HG03064 (cell line): ENCODE data around the gene RBMXL2.

Source experiments
- ATAC-seq: cut with Tn5 transposase; IDR thresholded peaks from one replicate; pipeline ENCODE4 v1.9.1; 2021; ENCODE audit warnings: low read depth; ENCODE audit not compliant: unreplicated experiment

Gene RBMXL2

DNA sequence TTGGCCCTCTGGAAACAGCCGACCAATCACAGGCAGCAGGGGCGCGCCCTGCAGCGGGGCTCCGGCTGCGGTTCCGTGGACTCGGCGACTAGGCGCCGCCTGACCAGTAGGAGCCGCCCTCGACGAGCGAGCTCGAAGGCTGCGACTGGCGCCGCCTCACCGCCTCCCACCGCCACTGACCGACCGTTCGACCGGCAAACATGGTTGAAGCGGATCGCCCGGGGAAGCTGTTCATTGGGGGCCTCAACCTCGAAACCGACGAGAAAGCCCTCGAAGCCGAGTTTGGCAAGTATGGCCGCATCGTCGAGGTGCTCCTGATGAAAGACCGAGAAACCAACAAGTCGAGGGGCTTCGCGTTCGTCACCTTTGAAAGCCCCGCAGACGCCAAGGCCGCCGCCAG is at the start of gene RBMXL2:
Gene RBMXL2 (plus strand): TSS at position 78 of the 400 bp plus-strand sequence. CDS start 123 bp downstream, at position 201.
- ATAC-seq, result no peak

DNA sequence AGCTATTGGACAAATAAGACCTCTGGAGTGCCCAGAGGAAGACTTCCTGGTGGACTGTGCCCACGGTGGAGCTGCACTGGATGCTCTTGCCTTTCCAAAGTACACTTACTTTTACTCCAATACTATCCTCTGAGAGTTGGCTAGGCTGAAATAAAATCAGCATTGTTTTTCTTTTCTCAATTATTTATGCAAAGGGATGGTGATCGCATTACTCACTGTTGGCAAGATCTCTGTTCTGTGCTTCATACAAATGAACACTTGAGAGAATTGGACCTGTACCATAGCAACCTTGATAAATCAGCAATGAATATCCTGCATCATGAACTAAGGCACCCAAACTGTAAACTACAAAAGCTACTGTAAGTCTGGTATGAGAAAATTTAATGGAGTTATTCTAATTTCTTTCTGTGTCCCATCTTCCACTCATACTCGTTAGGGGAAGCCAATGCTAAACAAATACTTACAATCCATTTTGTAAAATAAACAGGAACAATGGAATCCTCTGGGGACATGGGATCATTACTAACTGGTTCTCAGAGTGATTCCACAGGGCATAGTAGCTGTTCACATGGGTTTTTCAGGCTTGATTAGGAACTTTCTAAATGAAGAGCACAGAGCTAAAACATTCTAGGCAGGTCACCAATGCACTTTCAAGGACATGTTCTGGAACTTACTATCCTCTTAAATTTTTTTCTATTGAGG is 42.2 kb upstream of the RBMXL2 start:
- no peak for ATAC-seq

DNA sequence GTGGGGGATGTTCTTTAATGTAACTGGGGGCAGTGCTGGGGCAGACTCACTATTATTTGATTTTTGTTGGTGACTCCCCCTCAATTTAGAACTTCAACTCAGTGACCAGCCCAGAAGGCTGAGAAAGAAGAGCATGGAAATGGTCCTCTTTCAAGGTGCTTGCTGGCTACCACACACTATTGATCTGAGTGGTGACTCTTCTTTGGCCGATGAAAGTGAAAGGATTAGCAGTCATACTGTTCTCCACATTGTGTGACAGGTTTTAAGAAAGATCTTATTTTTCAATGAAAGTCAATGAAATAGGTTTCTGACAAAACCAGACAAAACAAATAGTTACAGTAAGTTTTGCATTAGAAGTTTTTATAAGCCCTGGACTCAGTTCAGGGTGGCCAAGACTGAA is 38.6 kb upstream of the RBMXL2 start:
- no peak for ATAC-seq

DNA sequence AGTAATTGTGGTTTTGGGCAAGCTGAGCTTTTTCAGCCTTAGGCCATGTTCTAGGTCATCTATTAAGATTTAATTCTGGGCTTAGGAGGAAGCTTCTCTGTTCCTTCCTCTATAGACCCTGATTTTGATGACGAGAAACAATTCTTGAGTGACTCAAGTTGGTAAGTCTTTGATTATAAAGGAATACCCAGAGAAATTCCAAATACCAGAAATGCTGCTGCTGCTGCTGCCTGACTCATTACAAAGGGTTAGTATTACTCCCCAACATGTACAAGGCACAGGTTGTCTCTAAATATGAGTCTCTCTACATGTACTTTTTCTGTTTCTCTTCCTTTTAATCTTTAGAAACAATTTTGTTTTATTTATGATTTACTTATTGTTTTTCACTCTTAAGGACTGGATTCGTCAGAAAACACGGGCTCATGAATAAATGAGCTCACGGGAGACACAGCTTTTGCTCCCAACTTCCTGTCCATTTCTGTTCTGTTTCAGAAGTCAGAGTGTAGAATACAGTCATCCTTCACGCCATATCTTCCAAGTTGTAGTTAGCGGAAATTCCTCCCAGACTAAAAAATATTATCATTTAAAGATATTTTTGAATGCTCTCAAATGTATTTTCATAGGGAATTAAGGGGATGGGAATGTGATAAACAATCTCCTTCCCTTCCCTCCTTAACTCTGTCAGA is 31.8 kb upstream of the RBMXL2 start:
- no peak for ATAC-seq

DNA sequence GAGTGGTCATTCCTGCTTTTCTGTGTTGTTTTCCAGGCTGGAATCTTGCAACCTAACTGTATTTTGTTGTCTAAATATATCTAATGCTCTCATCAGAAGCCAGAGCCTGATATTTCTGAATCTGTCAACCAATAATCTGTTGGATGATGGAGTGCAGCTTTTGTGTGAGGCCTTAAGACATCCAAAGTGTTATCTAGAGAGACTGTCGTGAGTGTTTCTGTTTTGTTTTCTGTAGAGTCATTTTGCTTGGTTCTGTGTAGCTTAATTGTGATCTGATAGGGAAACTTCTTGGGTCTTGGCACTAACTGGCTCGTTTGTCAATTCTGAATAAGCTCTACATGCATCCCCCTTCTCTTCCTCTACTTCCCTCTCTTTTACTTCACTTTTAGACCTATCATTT is 31.2 kb upstream of the RBMXL2 start:
- no peak for ATAC-seq

DNA sequence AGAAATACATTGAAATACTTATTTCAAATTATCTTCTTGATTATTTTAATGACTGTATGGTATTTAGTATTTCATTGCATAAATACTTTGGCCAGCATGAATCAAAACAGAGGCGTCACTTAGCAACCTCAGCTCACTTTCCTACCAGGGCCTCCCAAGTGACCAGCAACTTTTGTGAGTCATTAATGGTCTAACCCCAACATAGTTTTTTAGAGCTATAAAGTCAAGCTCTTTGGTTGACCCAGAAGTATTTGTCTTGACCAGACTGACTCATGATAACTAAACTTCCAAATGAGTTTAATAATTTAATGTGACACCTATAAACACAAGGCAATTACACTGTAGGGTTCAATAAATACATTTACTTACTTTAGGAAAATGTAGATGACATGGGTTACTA is 27.9 kb upstream of the RBMXL2 start:
- ATAC-seq, result no peak

DNA sequence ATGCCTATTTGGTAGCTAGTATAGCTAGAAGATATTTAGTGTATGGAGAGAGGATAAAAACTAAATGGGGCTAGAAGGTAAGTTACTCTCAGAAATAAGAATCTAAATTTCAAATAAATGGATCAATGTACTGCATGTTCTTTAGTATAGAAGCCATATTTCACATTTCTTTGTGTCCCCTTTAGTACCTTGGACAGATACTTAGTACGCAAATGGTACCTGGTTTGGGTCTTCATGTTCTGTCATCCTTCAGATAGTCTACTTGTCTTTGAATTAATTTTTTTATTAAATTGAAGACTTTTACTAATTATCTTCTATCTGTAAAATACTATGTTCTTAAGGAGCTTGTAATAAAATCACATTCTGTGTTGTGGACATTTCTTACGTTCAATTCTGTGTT is 26.3 kb upstream of the RBMXL2 start:
- ATAC-seq, result no peak

DNA sequence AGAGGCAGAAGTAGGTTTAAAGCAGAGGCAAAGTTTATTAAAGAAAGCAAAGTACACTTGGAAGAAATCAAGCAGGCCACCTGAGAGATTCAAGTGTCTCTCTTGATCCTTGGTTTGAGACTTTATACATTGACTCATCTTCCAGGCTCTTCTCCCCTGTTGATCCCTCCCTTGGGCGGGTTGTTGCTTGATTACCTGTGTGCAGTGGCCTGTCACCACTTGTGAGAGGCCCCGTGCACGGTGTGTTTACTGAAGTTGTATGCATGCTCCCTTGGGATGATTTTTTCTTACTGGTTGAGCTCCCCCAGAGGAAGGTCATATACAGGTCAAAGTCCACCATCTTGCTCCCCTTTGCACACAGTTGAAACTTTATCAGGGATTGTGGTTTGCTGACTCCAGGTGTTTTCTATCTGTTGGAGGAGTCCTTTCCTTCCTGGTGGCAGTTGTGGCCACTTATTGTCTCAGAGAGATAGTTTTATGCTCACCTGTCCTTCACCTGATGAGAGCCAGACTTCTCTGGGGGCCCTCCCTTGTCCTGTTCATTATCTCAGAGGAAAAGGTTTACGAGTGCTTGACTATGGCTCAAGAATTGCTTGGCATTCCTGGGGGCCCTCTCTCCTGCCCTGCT is 16.3 kb upstream of the RBMXL2 start:
- ATAC-seq, result no peak

DNA sequence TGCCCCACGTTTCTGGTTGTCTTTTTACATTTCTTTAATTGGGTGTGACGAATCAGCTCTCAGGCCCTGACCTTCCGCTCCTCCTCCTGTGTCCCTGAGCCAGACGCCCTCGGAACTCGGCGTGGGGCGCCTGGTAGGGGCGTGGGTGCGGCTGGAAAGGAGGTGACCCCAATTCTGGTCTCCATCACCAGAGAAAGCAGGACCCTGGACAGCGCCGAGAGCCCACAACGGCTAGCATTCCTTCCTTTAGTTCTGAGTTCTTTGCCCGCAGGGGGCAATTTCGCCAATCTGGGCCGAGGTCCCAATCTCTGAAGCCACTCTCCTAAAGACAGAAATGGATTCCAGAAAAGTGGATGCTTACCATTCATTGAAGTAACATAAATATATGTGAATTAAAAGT is 11.7 kb upstream of the RBMXL2 start:
- no peak for ATAC-seq

DNA sequence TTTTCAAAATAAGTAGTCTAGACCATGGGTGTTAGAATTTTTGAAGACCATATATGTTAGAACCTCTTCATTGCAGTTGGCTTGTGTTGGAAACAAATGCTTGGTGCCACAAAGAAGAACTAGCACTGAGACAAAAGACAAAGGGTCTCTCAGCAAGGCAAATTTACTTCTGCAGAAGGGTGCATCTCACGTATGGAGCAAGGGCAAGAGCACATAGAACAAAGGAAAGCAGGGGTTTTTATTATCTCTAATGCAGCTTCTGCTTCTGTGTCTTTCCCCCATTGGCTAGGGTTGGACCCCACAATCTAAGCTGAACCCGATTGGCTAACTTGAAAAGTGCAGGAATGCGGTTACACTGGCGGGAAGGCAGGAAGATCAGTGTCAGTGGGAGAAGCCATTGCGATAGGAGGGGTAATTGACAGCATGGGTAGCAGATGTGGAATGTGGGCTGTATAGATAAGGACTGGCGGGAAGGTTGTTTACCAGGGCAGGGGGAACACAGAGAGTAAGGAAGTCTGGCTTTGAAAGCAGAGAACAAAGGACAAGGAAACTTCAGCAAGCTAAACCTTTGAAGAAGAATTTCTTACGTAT is 9.2 kb upstream of the RBMXL2 start:
- ATAC-seq, result no peak

DNA sequence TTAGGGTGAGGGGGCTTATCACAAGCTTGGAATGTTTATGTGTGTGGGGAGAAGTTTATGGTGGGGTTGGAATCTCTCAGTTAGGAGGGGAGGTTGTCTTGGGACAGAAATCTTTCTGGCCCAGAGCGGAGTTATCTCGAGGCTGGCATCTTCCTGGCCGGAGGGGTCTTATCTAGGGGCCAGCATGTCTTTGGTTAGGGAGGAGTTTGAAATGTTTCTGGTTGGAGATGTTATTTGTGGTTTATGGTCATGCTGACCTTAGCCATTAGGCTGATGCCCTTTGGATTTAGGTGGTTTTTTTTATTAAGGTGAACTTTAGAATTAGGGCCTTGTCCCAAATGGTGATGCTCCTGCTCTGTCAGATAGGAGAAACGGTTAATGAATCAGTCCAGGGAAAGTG is 7.9 kb upstream of the RBMXL2 start:
- ATAC-seq, result no peak

DNA sequence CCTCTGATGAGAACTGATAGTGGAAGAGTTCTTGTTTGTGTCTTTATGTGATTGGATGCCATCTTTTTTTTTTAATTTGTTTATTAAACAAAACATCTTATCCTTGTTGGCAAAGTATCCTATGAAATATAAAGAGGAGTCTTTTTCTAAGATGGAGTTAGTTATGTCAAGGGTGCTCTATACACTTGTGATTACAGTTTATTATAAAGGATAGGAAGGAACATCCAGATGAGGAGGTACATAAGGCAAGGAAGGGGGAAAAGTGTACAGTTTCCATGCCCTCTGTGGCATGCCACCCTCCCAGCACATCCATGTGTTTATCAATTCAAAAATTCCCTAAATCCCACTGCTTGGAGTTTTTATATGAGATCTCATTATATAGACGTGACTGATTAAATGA is 7.4 kb upstream of the RBMXL2 start:
- ATAC-seq, result no peak

DNA sequence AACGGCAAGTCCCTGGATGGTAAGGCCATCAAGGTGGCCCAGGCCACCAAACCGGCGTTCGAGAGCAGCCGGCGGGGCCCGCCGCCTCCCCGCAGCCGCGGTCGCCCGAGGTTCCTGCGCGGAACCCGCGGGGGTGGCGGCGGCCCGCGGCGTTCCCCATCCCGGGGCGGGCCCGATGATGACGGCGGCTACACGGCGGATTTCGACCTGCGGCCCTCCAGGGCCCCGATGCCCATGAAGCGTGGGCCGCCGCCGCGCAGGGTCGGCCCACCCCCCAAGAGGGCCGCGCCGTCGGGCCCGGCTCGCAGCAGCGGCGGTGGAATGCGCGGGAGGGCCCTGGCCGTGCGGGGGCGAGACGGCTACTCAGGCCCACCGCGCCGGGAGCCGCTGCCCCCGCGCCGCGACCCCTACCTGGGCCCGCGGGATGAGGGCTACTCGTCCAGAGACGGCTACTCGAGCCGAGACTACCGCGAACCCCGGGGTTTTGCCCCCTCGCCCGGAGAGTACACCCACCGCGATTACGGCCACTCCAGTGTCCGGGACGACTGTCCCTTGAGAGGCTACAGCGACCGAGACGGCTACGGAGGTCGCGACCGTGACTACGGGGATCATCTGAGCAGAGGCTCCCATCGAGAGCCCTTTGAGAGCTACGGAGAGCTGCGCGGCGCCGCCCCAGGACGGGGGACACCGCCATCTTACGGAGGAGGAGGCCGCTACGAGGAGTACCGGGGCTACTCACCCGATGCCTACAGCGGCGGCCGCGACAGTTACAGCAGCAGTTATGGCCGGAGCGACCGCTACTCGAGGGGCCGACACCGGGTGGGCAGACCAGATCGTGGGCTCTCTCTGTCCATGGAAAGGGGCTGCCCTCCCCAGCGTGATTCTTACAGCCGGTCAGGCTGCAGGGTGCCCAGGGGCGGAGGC is 792 bp downstream of the RBMXL2 start:
- no peak for ATAC-seq

DNA sequence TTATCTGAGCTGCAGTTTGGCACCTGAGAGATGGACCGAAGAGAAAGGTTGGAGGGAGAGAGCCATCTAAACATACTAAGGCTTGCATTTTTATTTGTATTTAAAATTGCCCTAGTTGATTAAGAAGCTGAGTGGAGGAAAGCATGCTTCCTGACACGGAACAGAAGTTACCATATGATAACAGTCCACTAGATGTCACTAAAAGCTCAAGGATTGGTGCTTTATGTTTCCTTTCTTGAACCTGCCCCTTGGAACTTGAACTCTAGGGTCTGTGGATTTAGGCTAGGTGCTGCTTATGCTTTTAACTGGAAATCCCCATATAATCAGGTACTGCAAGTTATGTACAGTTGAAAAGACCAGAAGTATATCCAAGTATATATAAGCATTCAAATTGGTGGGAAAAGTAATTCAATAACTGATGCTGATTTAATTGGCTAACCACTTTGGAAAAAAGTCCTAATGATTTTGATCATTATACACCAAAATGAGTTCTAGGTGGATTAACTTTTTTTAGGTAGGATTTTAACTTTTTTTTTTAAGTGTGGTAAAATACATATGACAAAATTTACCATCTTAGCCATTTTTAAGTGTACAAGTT is 9.5 kb downstream of the RBMXL2 start:
- ATAC-seq, result peak; percentile 76

DNA sequence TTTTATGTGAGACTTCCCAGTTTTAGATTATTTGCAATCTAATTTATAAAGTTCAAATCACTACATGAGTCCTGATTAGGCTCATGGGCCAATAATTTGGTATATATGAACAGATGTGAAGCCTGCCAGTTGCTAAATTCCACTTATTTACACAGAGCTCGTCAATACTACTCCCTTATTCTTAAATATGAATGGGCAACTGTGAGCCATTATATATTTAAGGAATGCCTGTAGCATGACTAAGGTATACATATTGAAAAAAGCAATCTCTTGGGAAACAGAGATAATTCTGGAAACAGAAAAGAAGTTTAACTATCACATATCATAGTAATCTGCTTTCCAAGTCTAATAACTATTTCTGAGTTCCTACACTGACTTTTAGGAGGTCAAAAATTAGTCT is 27.0 kb downstream of the RBMXL2 start:
- no peak for ATAC-seq

DNA sequence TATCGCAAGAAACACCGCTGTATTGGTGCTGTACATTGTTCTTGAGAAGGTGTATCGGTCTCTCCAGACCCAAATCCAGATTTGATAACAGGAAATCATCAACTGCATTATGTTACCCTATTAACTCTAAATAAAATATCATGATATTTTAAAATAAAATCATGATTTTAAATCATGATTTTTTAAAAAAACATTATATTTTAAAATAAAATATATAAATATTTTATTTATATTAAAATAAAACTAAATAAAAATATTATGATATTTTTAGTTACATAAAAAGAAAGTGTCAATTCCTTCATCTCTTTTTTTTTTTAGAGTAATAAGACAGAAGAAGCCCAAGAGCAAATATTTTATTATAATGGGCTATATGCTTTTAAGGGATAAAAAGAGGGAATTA is 27.6 kb downstream of the RBMXL2 start:
- no peak for ATAC-seq

DNA sequence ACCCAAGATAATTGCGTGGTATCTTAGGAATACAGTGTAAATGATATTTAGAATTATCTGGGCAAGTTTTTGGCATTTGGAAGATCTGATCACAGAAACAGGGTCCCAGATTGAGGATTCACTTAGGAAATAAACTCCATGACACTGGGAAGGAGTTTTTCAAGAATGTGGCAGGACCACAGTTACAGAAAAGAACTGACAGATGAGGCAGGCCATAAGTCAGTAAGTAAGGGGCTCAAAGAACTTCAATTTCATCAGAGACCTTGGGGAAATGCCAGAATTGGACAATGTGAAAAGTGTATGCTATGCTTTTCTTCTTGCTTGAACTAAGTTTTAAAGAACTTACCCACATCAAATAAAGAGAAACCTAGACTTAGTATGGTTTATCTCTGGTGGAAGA is 49.3 kb downstream of the RBMXL2 start:
- no peak for ATAC-seq
